ENCODE data around the gene CUX1.

DNA sequence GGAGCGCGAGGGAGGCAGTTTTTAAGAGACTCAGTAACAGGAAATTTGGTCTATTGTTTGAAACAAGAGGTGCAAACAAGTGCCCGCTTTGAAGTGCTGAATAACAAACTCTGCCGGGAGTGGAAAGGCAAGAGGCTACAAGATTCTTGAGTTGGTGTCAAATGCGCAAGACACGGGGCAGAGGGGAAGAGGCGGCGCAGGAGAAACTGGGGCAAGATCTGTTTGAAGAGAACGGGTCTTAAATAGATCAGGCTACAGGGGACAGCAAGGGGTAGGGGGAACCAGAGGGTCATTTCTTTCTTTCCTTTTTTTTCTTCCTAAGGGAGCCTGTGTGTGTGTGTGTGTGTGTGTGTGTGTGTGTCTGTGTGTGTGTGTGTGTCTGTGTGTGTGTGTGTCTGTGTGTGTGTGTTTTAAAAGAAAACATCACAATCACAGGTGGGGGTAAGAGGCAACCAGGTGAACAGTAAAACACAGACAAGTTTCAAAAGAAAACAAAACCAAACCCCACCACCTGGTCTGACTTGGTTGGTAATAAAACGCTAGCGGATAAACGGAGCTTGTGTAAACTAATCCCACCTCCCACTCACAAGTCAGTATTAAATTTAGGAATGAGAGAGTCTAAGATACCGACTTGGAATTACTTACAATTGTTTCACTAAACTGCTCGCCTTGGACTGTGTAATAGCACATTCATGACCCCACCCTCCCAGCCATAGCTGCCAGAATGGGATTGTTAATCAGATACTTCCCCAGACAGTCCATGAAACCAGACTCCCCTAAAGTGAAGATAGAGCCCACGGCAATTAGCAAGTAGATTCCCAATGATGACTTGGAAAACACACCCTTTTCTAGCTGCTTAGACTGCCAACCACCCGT, 13.1 kb upstream of the CUX1 start:
- TF ChIP-seq EP300 (IDR thresholded peaks at IDR 0.05) (no peak), POLR2A (IDR thresholded peaks at IDR 0.05) (no peak)
- TF ChIP-seq, protein P1, sequence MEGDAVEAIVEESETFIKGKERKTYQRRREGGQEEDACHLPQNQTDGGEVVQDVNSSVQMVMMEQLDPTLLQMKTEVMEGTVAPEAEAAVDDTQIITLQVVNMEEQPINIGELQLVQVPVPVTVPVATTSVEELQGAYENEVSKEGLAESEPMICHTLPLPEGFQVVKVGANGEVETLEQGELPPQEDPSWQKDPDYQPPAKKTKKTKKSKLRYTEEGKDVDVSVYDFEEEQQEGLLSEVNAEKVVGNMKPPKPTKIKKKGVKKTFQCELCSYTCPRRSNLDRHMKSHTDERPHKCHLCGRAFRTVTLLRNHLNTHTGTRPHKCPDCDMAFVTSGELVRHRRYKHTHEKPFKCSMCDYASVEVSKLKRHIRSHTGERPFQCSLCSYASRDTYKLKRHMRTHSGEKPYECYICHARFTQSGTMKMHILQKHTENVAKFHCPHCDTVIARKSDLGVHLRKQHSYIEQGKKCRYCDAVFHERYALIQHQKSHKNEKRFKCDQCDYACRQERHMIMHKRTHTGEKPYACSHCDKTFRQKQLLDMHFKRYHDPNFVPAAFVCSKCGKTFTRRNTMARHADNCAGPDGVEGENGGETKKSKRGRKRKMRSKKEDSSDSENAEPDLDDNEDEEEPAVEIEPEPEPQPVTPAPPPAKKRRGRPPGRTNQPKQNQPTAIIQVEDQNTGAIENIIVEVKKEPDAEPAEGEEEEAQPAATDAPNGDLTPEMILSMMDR (IDR thresholded peaks at IDR 0.05): no peak

Measured in suprapubic skin (tissue), 3 donors.